Measurements from ENCODE around the gene SLC16A2.

GRCh38 chrX:74408304-74408703, 13.0 kb upstream of the SLC16A2 start:
- TF ChIP-seq CTCF (IDR thresholded peaks at IDR 0.05; ENCODE audit: low read length) (no peak), EZH2phosphoT487 (IDR thresholded peaks at IDR 0.05; ENCODE audit: low read length) (no peak), EZH2 (optimal IDR thresholded peaks at IDR 0.05; ENCODE audit: low read depth, low read length) (no peak)

Data from MM.1S (cell line).